DMS79 treated with DMSO at 0.1 percent for 48 hours (cell line): ENCODE measurements around the gene DNMT3A.

Source experiments
- DNase-seq: peaks from one replicate; lab custom pipeline; 2025; lab: John Stamatoyannopoulos, UW

Gene DNMT3A

GRCh38 chr2:25372405-25373268, 30.9 kb upstream of the DNMT3A start:
- peak; percentile 88 for DNase-seq

- no peak for DNase-seq
Measured at GRCh38 chr2:25371253-25372241, 29.8 kb upstream of the DNMT3A start.

- no peak for DNase-seq
Measured at GRCh38 chr2:25369876-25370275, 28.2 kb upstream of the DNMT3A start.

- DNase-seq = peak; percentile 20
Measured at GRCh38 chr2:25369439-25369838, 27.7 kb upstream of the DNMT3A start.

GRCh38 chr2:25368660-25369059, 26.9 kb upstream of the DNMT3A start:
- no peak for DNase-seq

GRCh38 chr2:25367296-25367695, 25.6 kb upstream of the DNMT3A start:
- DNase-seq = no peak

- no peak for DNase-seq
Measured at GRCh38 chr2:25366629-25367028, 24.9 kb upstream of the DNMT3A start.

- no peak for DNase-seq
Measured at GRCh38 chr2:25365241-25365640, 23.5 kb upstream of the DNMT3A start.

- peak; percentile 82 for DNase-seq
Measured at GRCh38 chr2:25363733-25364132, 22.0 kb upstream of the DNMT3A start.

- no peak for DNase-seq
Measured at GRCh38 chr2:25362434-25363145, 20.9 kb upstream of the DNMT3A start.

- no peak for DNase-seq
Measured at GRCh38 chr2:25362049-25362433, 20.3 kb upstream of the DNMT3A start.

- no peak for DNase-seq
Measured at GRCh38 chr2:25361261-25362048, 19.7 kb upstream of the DNMT3A start.

- no peak for DNase-seq
Measured at GRCh38 chr2:25358836-25359235, 17.1 kb upstream of the DNMT3A start.

- DNase-seq = no peak
Measured at GRCh38 chr2:25358249-25358815, 16.6 kb upstream of the DNMT3A start.

- DNase-seq = no peak
Measured at GRCh38 chr2:25356088-25356487, 14.4 kb upstream of the DNMT3A start.

- DNase-seq = no peak
Measured at GRCh38 chr2:25355270-25355669, 13.5 kb upstream of the DNMT3A start.

GRCh38 chr2:25354116-25354515, 12.4 kb upstream of the DNMT3A start:
- DNase-seq = no peak

- DNase-seq = no peak
Measured at GRCh38 chr2:25349397-25349796, 7.7 kb upstream of the DNMT3A start.

- no peak for DNase-seq
Measured at GRCh38 chr2:25347846-25348245, 6.1 kb upstream of the DNMT3A start.

- no peak for DNase-seq
Measured at GRCh38 chr2:25347205-25347815, 5.6 kb upstream of the DNMT3A start.
